UCSD-AML1 (cell line): Measurements from ENCODE around the gene ST8SIA5.
A peak's percentile ranks its signal among the peaks of the same experiment; 100 is the strongest.

Experiments
- DNase-seq: peaks from one replicate; lab custom pipeline; 2025; ENCODE audit not compliant: unreplicated experiment; lab: John Stamatoyannopoulos, UW

Gene ST8SIA5

GRCh38 chr18:46630160-46630559 is 126.7 kb downstream of the ST8SIA5 start:
- DNase-seq = peak; percentile 53

- DNase-seq = no peak
Observed at GRCh38 chr18:46629361-46629760, 127.5 kb downstream of the ST8SIA5 start.

GRCh38 chr18:46628206-46628605 is 128.6 kb downstream of the ST8SIA5 start:
- no peak for DNase-seq

- DNase-seq = no peak
Observed at GRCh38 chr18:46627136-46627535, 129.7 kb downstream of the ST8SIA5 start.

- DNase-seq = no peak
Observed at GRCh38 chr18:46625069-46625468, 131.8 kb downstream of the ST8SIA5 start.

- no peak for DNase-seq
Observed at GRCh38 chr18:46624127-46624526, 132.7 kb downstream of the ST8SIA5 start.

- peak; percentile 91 for DNase-seq
Observed at GRCh38 chr18:46623541-46623940, 133.3 kb downstream of the ST8SIA5 start.

- DNase-seq = no peak
Observed at GRCh38 chr18:46622999-46623398, 133.9 kb downstream of the ST8SIA5 start.

GRCh38 chr18:46622451-46622850 is 134.4 kb downstream of the ST8SIA5 start:
- DNase-seq = no peak

- DNase-seq = no peak
Observed at GRCh38 chr18:46621871-46622270, 135.0 kb downstream of the ST8SIA5 start.

- no peak for DNase-seq
Observed at GRCh38 chr18:46621111-46621766, 135.6 kb downstream of the ST8SIA5 start.

- no peak for DNase-seq
Observed at GRCh38 chr18:46619559-46619958, 137.3 kb downstream of the ST8SIA5 start.
